OCI-LY3 (cell line): ENCODE data around the gene LHX4.

Experiments
- CTCF ChIP-seq: fragments of 200-600, 300-600 bp; sonication (generic); IDR thresholded peaks from 2 replicates; pipeline ENCODE4 v1.5.1; 2014; ENCODE audit warnings: antibody characterized with exemption, low read length, low read depth
- EZH2phosphoT487 ChIP-seq: fragments of 200-600 bp; shearing (Covaris generic); IDR thresholded peaks from 2 replicates; pipeline ENCODE4 v1.6.1; 2018; ENCODE audit warnings: antibody characterized with exemption, mixed run types, low read depth

- TF ChIP-seq CTCF (no peak), EZH2phosphoT487 (no peak)
Measured at GRCh38 chr1:180265871-180266270, 35.8 kb downstream of the LHX4 start.
